ENCODE measurements around the gene ERP44.
"Not testable (repeated sequence)": the region's sequence is repeated elsewhere in the genome, so short reads cannot be mapped to it uniquely, and the experiment has no call there.

- TF ChIP-seq POLR2A (IDR thresholded peaks at IDR 0.05; ENCODE audit: low read length); GATA1 (IDR thresholded peaks at IDR 0.05; ENCODE audit: low read depth, low read length): not testable (repeated sequence)
Observed at GRCh38 chr9:100062683-100063082, 36.1 kb downstream of the ERP44 start.

Measured in erythroblast (primary cell).